ENCODE results near the gene ABTB2. TPM values are rescaled to one million over a fixed set of nuclear protein-coding genes. Genes with fewer than 3 reads are reported as not detected.

ABTB2 gene
- polyA plus RNA-seq, 1 donor (not counting 4 experiments of a cell fraction or from before 2014, with no cell fraction given), result 1.0 TPM

- H2AFZ ChIP-seq (ENCODE audit: control insufficient read depth, low read length), result no peak overlapping the region
- no peaks in the 10 kb centered on the region for H3K36me3 ChIP-seq (ENCODE audit: control insufficient read depth in 2 of 2, extremely low read depth in 1 of 2, insufficient read depth in 2 of 2, low read length in 2 of 2)
- no peaks in the 10 kb centered on the region for H3K9me3 ChIP-seq (ENCODE audit: control insufficient read depth, low read depth, low read length)
- no peak for DNase-seq (ENCODE audit: low read depth, low spot score)
- no peak overlapping the region for H3K4me3 ChIP-seq (ENCODE audit: control insufficient read depth in 2 of 3, extremely low read depth in 1 of 3, insufficient read depth in 2 of 3, low read depth in 1 of 3, low read length in 3 of 3)
- H4K20me1 ChIP-seq (ENCODE audit: control insufficient read depth, extremely low read depth, insufficient read depth, low read length), result no peaks in the 10 kb centered on the region
- H3K9me1 ChIP-seq (ENCODE audit: control insufficient read depth, extremely low read depth, insufficient read depth, low read length), result no peaks in the 10 kb centered on the region
- H3K27ac ChIP-seq (ENCODE audit: control insufficient read depth, insufficient read depth, low read length), result no peak overlapping the region
- no peak for TF ChIP-seq CTCF (optimal IDR thresholded peaks at IDR 0.05 in 1 of 3, IDR thresholded peaks at IDR 0.05 in 1 of 3, conservative IDR thresholded peaks at IDR 0.05 in 1 of 3; ENCODE audit: extremely low read depth in 1 of 3, insufficient read depth in 2 of 3, low read length in 3 of 3)
- TF ChIP-seq EZH2 (IDR thresholded peaks at IDR 0.05; ENCODE audit: low read length), result no peak
- H3K4me1 ChIP-seq (ENCODE audit: control insufficient read depth, extremely low read depth, insufficient read depth, low read length), result no peaks in the 10 kb centered on the region
- H3K79me2 ChIP-seq (ENCODE audit: control insufficient read depth, insufficient read depth, low read length), result no peaks in the 10 kb centered on the region
- H3K9ac ChIP-seq (ENCODE audit: control insufficient read depth, extremely low read depth, insufficient read depth, low read length), result no peak overlapping the region
- no peak overlapping the region for H3K4me2 ChIP-seq (ENCODE audit: control insufficient read depth, extremely low read depth, insufficient read depth, low read depth, low read length)
- dilution Hi-C loops (cut with MboI; ENCODE audit: extremely low pct_ligation_motif_present, low sequenced_read_pairs), result no loop called here
- FAIRE-seq, result no peak
- H3K27me3 ChIP-seq (ENCODE audit: control insufficient read depth, extremely low read depth, insufficient read depth, low read length), result no peaks in the 10 kb centered on the region
These were observed 29.2 kb downstream of the ABTB2 start for GRCh38 chr11:34328632-34328910.

GRCh38 chr11:34327804-34328631 is 29.8 kb downstream of the ABTB2 start:
- no peak for TF ChIP-seq CTCF (optimal IDR thresholded peaks at IDR 0.05 in 1 of 3, IDR thresholded peaks at IDR 0.05 in 1 of 3, conservative IDR thresholded peaks at IDR 0.05 in 1 of 3; ENCODE audit: extremely low read depth in 1 of 3, insufficient read depth in 2 of 3, low read length in 3 of 3)
- TF ChIP-seq EZH2 (IDR thresholded peaks at IDR 0.05; ENCODE audit: low read length), result no peak
- H3K4me3 ChIP-seq (ENCODE audit: control insufficient read depth in 2 of 3, extremely low read depth in 1 of 3, insufficient read depth in 2 of 3, low read depth in 1 of 3, low read length in 3 of 3), result no peak overlapping the region
- H3K9me3 ChIP-seq (ENCODE audit: control insufficient read depth, low read depth, low read length), result no peaks in the 10 kb centered on the region
- no peak for DNase-seq (ENCODE audit: low read depth, low spot score)
- no peaks in the 10 kb centered on the region for H3K79me2 ChIP-seq (ENCODE audit: control insufficient read depth, insufficient read depth, low read length)
- no peaks in the 10 kb centered on the region for H3K4me1 ChIP-seq (ENCODE audit: control insufficient read depth, extremely low read depth, insufficient read depth, low read length)
- H3K9me1 ChIP-seq (ENCODE audit: control insufficient read depth, extremely low read depth, insufficient read depth, low read length), result no peaks in the 10 kb centered on the region
- dilution Hi-C loops (cut with MboI; ENCODE audit: extremely low pct_ligation_motif_present, low sequenced_read_pairs), result no loop called here
- no peaks in the 10 kb centered on the region for H4K20me1 ChIP-seq (ENCODE audit: control insufficient read depth, extremely low read depth, insufficient read depth, low read length)
- H3K9ac ChIP-seq (ENCODE audit: control insufficient read depth, extremely low read depth, insufficient read depth, low read length), result no peak overlapping the region
- H2AFZ ChIP-seq (ENCODE audit: control insufficient read depth, low read length), result no peak overlapping the region
- no peak overlapping the region for H3K27ac ChIP-seq (ENCODE audit: control insufficient read depth, insufficient read depth, low read length)
- no peaks in the 10 kb centered on the region for H3K36me3 ChIP-seq (ENCODE audit: control insufficient read depth in 2 of 2, extremely low read depth in 1 of 2, insufficient read depth in 2 of 2, low read length in 2 of 2)
- no peak for FAIRE-seq
- H3K27me3 ChIP-seq (ENCODE audit: control insufficient read depth, extremely low read depth, insufficient read depth, low read length), result no peaks in the 10 kb centered on the region
- no peak overlapping the region for H3K4me2 ChIP-seq (ENCODE audit: control insufficient read depth, extremely low read depth, insufficient read depth, low read depth, low read length)

Data from keratinocyte (primary cell).